ENCODE results near the gene POLH. TPM values are rescaled to one million over a fixed set of nuclear protein-coding genes. Genes with fewer than 3 reads are reported as not detected.
"Not testable (repeated sequence)": the region's sequence is repeated elsewhere in the genome, so short reads cannot be mapped to it uniquely, and the experiment has no call there.

The POLH gene
- total RNA-seq, 1 experiment from 2014 or later, result 28.4 TPM

- H3K27me3 ChIP-seq (ENCODE audit: control insufficient read depth, insufficient read depth, low read length); ATAC-seq; intact Hi-C loops (cut with micrococcal nuclease; ENCODE audit: unreplicated experiment); in situ Hi-C loops (cut with HindIII; ENCODE audit: low pct_unique_long_range_greater_than_20kb, low sequenced_read_pairs); H3K9me3 ChIP-seq (ENCODE audit: control insufficient read depth, insufficient read depth, low read depth, low read length); H3K27ac ChIP-seq (ENCODE audit: low read length); H3K4me3 ChIP-seq (ENCODE audit: low read depth in 2 of 2, low read length in 2 of 2); BruUV-seq (replicated peaks); CTCF ChIA-PET; H3K4me1 ChIP-seq (ENCODE audit: control insufficient read depth, insufficient read depth, low read length); DNase-seq (ENCODE audit: low read depth, low spot score): not testable (repeated sequence)
- peaks cover 17% of the 10 kb centered on the region for H3K36me3 ChIP-seq (ENCODE audit: control insufficient read depth, insufficient read depth, low read length)
- POLR2A ChIA-PET, result interaction anchor here (0.6 kb wide), 1 partner anchor 25 kb away, joined by 3 read pairs; no protein-coding TSS in a partner anchor
Observed at GRCh38 chr6:43539409-43539808, 36.6 kb upstream of the POLH start.

- in situ Hi-C loops (cut with HindIII; ENCODE audit: low pct_unique_long_range_greater_than_20kb, low sequenced_read_pairs) (no loop called here), intact Hi-C loops (cut with micrococcal nuclease; ENCODE audit: unreplicated experiment) (no loop called here)
- POLR2A ChIA-PET, result no interaction called here
Observed at GRCh38 chr6:43540507-43540906, 35.5 kb upstream of the POLH start.

More at GRCh38 chr6:43540507-43540906, 35.5 kb upstream of the POLH start:
- CTCF ChIA-PET, result no interaction called here
- BruUV-seq (replicated peaks), result no TSS peak
- Histone ChIP-seq H3K4me1 (ENCODE audit: control insufficient read depth, insufficient read depth, low read length) (no peaks in the 10 kb centered on the region), H3K36me3 (ENCODE audit: control insufficient read depth, insufficient read depth, low read length) (peaks cover 18% of the 10 kb centered on the region), H3K27ac (ENCODE audit: low read length) (no peak overlapping the region), H3K27me3 (ENCODE audit: control insufficient read depth, insufficient read depth, low read length) (no peaks in the 10 kb centered on the region), H3K4me3 (ENCODE audit: low read depth in 2 of 2, low read length in 2 of 2) (no peak overlapping the region), H3K9me3 (ENCODE audit: control insufficient read depth, insufficient read depth, low read depth, low read length) (no peaks in the 10 kb centered on the region)
- no peak for ATAC-seq
- TF ChIP-seq POLR2AphosphoS5 (IDR thresholded peaks at IDR 0.05; ENCODE audit: low read depth, low read length), result no peak
- no peak for TF ChIP-seq REST (IDR thresholded peaks at IDR 0.05; ENCODE audit: insufficient read depth in 1 of 2, low read depth in 2 of 2, low read length in 1 of 2)
- no peak for TF ChIP-seq TCF7L2 (IDR thresholded peaks at IDR 0.05; ENCODE audit: low read depth, low read length)
- TF ChIP-seq SIN3A (IDR thresholded peaks at IDR 0.05; ENCODE audit: borderline replicate concordance, insufficient read depth, low read depth, low read length), result no peak
- TF ChIP-seq CTCF (IDR thresholded peaks at IDR 0.05), result no peak
- no peak for DNase-seq (ENCODE audit: low read depth, low spot score)
